ENCODE measurements around the gene IPPK. TPM values are rescaled to one million over a fixed set of nuclear protein-coding genes. Genes with fewer than 3 reads are reported as not detected.

IPPK gene
- total RNA-seq, result 1 to 10 TPM; 8.7 to 9.0 TPM

GRCh38 chr9:92669890-92670708, at the start of gene IPPK:
Gene IPPK (minus strand): TSS chr9:92670131. CDS start chr9:92669988, 143 bp downstream.

Other genes starting within 250 kb of the IPPK start
- gene OMD, start 245.7 kb downstream of the IPPK start, total RNA-seq, result not detected
- gene ASPN, start 187.6 kb downstream of the IPPK start, total RNA-seq, result not detected
- not detected for gene ECM2, start 134.1 kb downstream of the IPPK start, total RNA-seq
- 10 to 100 TPM; 29.2 to 30.2 TPM for gene BICD2, start 94.7 kb upstream of the IPPK start, total RNA-seq
- 10 to 100 TPM; 12.1 to 12.6 TPM for gene ZNF484, start 207.9 kb upstream of the IPPK start, total RNA-seq

All from activated naive CD4-positive, alpha-beta T cell treated with anti-CD3 and anti-CD28 coated beads, Interleukin-2, amount 10 ng/mL, durations not matched to agents 5 hours and 36 hours (primary cell).